Heart right ventricle (tissue), 16 donors: Measurements from ENCODE around the gene MVD. TPM values are rescaled to one million over a fixed set of nuclear protein-coding genes. Genes with fewer than 3 reads are reported as not detected.
"Not testable (repeated sequence)": the region's sequence is repeated elsewhere in the genome, so short reads cannot be mapped to it uniquely, and the experiment has no call there.

Experiments used
- ATAC-seq, 8 donors: fragments of 200-7000 bp; cut with Tn5 transposase; one replicate each; pipeline ENCODE4 v1.9.1; 2020; ENCODE audit warnings: mild to moderate bottlenecking in 8 of 8, moderate library complexity in 8 of 8, moderate number of reproducible peaks in 1 of 8
- DNase-seq, 2 donors: peaks; one replicate each; pipeline ENCODE4 v3.0.0-alpha.2; 2020
- H3K27ac ChIP-seq, 10 donors: fragments of 200-600 bp; sonication (generic) in 2 of 10; one replicate each; pipeline versions ENCODE4 v1.5.0 to v1.8.0; 2020 to 2022; ENCODE audit warnings: mild to moderate bottlenecking in 3 of 10
- H3K27me3 ChIP-seq, 7 donors: fragments of 200-600 bp; one replicate each; pipeline ENCODE4 v1.8.0; 2021 to 2022; ENCODE audit warnings: mild to moderate bottlenecking in 2 of 7
- H3K36me3 ChIP-seq, 9 donors: fragments of 200-600 bp; sonication (generic) in 1 of 9; one replicate each; pipeline versions ENCODE4 v1.5.0 to v1.8.0; 2020 to 2022; ENCODE audit warnings: mild to moderate bottlenecking in 2 of 9
- H3K4me1 ChIP-seq, 9 donors: fragments of 200-600 bp; sonication (generic) in 1 of 9; one replicate each; pipeline versions ENCODE4 v1.5.0 to v1.8.0; 2020 to 2022; ENCODE audit warnings: mild to moderate bottlenecking in 4 of 9
- H3K4me3 ChIP-seq, 10 donors: fragments of 200-600 bp; sonication (generic) in 2 of 10; one replicate each; pipeline versions ENCODE4 v1.5.0 to v1.8.0; 2020 to 2022; ENCODE audit warnings: mild to moderate bottlenecking in 7 of 10, moderate library complexity in 2 of 10
- H3K9me3 ChIP-seq, 11 donors: fragments of 200-600 bp in 10 of 11; sonication (generic) in 2 of 11; one replicate each; pipeline versions ENCODE4 v1.5.0 to v1.8.0; 2013 to 2022; ENCODE audit warnings: mild to moderate bottlenecking in 2 of 11, control low read depth in 1 of 11, moderate library complexity in 1 of 11
- WGBS, 2 donors: extraction: QIAGEN DNeasy Blood & Tissue Kit; methylation state at CpG; one replicate each; pipeline ENCODE4 v1.1.7; 2013; ENCODE audit warnings: inconsistent platforms in 1 of 2; 5-methylcytosine and 5-hydroxymethylcytosine counted together
- intact Hi-C, 10 donors: fragments of 100-400 bp; cut with DNase I; formaldehyde crosslinking; loops; one replicate each; pipeline versions ENCODE4 v1.11.1 to v1.14.2; 2022
- polyA plus RNA-seq, 2 donors: library from polyadenylated mRNA; stranded (reverse); fragments of 200-250 nt; gene quantifications; one replicate each; pipeline ENCODE4 v1.2.3, GENCODE V29; 2013
- total RNA-seq, 10 donors: library from RNA; stranded (reverse); fragmentation: NEBNext Ultra II Directional in 3 of 10; extraction: Animal tissue kit (Norgen Biotek cat#: 25700) in 3 of 10; gene quantifications; one replicate each; pipeline versions ENCODE4 v1.2.1 to v1.2.4, GENCODE V29; 2021 to 2023
- TF ChIP-seq, protein P1 (sequence below), 9 donors: fragments of 200-600 bp; sonication (generic) in 2 of 9; IDR thresholded peaks; one replicate each; pipeline versions ENCODE4 v1.5.0 to v1.8.0; 2021 to 2022; ENCODE audit warnings: antibody characterized with exemption in 9 of 9, mild to moderate bottlenecking in 5 of 9, moderate library complexity in 1 of 9
- donor health status: Arrhythmogenic right ventricular cardiomyopathy.
- donor health status: ischemic (EF 13 %, LVEDD 7.1; RV severe dilation, severe dysfunction).
- donor health status: healthy with polysubstance abuse.
- donor health status: DM: no; HTN: yes; CAD: no.
- donor health status: DM: no; HTN: no; CAD: no.
- donor health status: ischemic (EF 25% LVEDD 6.9; RV normal size, moderate dysfunction).
- donor health status: ischemic (EF 25% LVEDD 5.7; RV mildly dilated, moderate dysfunction).
- donor health status: healthy.
- donor health status: DM: yes; HTN: yes; CAD: no.
- donor health status: Ischemic cardiomyopathy.
- donor health status: ischemic (EF 35%, LVEDD 5.7; RV mildly dilated, moderate dysfunction).
- donor health status: nonischemic (EF 11% LVEDD 7.7; RV severe dilation, severe dysfunction).
- donor health status: DM: yes; HTN: yes; CAD: no.
- donor health status: PGD.
- donor health status: ischemic (EF 29% LVEDD 5.4; RV normal size, mild dysfunction).
- donor health status: nonischemic (EF 23%, LVEDD 6.1; RV moderate dilation, normal function).

The MVD gene
- total and polyA plus RNA-seq, 12 donors: 15.5 to 36.3 (median 22.2) TPM

DNA sequence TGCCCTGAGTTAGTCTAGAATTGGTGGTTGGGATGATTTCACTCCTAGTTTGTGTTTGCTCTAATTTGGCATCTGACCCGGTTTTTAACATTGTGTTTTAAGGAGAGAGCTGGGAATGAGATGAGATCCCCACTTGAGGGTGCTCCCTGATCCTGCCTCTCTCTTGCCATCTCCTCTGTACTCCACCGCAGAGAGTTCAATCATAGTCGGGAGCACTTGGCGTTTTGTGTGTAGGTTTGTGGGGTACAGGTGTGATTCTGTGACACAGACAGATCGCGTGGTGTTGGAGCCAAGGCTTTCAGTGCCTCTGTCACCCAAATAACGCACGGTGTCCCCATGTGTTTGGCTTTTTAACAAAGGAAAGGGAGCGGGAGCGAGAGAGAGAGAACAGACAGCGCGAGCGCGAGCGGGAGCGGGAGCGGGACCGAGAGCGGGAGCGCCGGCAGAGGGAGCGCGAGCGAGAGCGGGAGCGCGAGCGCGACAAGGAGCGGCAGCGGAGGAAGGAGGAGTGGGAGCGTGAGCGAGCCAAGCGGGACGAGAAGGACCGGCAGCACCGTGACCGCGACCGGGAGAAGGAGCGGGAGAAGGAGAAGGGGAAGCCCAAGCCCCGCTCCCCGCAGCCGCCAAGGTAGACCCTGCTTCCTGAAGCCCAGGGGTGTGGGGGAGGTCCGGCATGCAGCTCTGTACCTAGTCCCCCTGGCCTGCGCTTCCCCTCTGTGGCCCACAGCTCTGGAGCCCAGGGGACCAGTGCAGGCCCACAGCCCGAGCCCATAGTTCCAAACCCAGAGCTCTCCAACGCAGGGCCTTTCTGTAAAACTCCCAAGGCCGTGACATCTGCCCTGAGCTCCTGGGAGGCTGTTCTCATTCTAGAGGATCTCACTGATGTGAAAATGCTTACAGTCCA lies 51.7 kb downstream of the MVD start:
- Histone ChIP-seq H3K4me3 (no peak overlapping the region), H3K36me3 (peaks cover 0 to 91% (median 38%) of the 10 kb centered on the region in 9 donors), H3K4me1 (peaks cover 1 to 20% (median 6%) of the 10 kb centered on the region in 9 donors), H3K27ac (no peak overlapping the region), H3K9me3 (no peaks in the 10 kb centered on the region), H3K27me3 (no peaks in the 10 kb centered on the region)
- DNase-seq: no peak
- TF ChIP-seq, protein P1, sequence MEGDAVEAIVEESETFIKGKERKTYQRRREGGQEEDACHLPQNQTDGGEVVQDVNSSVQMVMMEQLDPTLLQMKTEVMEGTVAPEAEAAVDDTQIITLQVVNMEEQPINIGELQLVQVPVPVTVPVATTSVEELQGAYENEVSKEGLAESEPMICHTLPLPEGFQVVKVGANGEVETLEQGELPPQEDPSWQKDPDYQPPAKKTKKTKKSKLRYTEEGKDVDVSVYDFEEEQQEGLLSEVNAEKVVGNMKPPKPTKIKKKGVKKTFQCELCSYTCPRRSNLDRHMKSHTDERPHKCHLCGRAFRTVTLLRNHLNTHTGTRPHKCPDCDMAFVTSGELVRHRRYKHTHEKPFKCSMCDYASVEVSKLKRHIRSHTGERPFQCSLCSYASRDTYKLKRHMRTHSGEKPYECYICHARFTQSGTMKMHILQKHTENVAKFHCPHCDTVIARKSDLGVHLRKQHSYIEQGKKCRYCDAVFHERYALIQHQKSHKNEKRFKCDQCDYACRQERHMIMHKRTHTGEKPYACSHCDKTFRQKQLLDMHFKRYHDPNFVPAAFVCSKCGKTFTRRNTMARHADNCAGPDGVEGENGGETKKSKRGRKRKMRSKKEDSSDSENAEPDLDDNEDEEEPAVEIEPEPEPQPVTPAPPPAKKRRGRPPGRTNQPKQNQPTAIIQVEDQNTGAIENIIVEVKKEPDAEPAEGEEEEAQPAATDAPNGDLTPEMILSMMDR (IDR thresholded peaks at IDR 0.05): no peak
- no peak for ATAC-seq
- WGBS, 2 donors: 78 to 86% methylated on average over 49 of the region's 49 CpGs
- intact Hi-C loops: no loop called here

DNA sequence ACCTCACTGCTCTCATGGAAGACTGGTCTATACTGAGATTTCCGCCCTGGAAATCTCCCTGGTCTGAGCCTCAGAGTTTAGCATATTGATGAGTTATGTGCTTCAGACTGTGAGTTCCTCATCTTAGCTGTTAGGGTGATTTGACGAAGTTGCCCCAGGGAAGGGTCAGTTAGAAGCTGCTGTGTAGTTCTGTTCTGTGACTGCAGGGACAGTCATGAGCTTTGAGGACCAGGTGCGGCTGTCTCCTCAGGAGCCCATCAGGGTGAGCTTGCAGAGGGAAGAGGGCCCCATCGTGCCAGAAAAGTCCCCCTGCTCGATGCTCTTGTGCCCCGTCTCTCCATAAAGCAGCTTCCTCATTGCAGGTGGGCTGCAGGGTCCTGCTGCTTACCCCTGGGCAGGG lies 52.8 kb downstream of the MVD start:
- DNase-seq (no peak), ATAC-seq (no peak)
- H3K36me3 ChIP-seq: peaks cover 0 to 95% (median 38%) of the 10 kb centered on the region in 9 donors
- H3K4me1 ChIP-seq: peaks cover 0 to 16% (median 3%) of the 10 kb centered on the region in 9 donors
- H3K27me3 ChIP-seq: no peaks in the 10 kb centered on the region
- H3K27ac ChIP-seq: no peak overlapping the region
- no peaks in the 10 kb centered on the region for H3K9me3 ChIP-seq
- no peak overlapping the region for H3K4me3 ChIP-seq
- WGBS, 2 donors: 91 to 95% methylated on average over 6 of the region's 6 CpGs
- intact Hi-C loops: no loop called here
- TF ChIP-seq, protein P1 (IDR thresholded peaks at IDR 0.05): no peak

DNA sequence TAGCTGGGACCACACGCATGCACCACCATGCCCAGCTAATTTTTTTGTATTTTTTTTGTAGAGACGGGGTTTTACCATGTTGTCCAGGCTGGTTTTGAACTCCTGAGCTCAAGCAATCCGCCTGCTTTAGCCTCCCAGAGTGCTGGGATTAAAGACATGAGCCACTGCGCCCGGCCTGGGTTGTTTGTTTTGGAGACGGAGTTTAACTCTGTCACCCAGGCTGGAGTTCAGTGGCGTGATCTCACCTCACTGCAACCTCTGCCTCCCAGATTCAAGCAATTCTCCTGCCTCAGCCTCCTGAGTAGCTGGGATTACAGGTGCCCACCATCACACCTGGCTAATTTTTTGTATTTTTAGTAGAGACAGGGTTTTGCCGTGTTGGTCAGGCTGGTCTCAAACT lies 53.5 kb downstream of the MVD start:
- WGBS, 2 donors: 95 to 97% methylated on average over 8 of the region's 8 CpGs
- ATAC-seq, H3K27me3 ChIP-seq, H3K9me3 ChIP-seq, intact Hi-C loops, H3K27ac ChIP-seq, DNase-seq, H3K4me3 ChIP-seq: not testable (repeated sequence)
- peaks cover 0 to 99% (median 38%) of the 10 kb centered on the region in 9 donors for H3K36me3 ChIP-seq
- H3K4me1 ChIP-seq: peaks cover 0 to 15% (median 0%) of the 10 kb centered on the region in 9 donors

DNA sequence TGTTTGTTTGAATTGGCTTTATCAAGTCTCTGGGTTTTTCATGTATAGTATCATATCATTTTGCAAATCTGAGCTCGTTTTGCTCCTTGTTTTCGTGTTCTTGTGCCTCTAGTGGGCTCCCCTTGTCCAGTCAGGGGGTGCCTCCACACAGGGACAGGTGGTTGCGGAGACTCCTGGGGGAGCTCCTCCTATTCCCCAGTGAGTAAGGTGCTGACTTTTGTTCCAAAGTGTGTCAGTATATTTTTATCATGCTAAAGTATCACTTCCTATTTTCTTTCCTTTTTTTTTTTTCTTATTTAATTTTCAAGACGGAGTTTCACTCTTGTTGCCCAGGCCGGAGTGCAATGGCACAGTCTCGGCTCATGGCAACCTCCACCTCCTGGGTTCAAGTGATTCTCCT lies 54.8 kb downstream of the MVD start:
- H3K36me3 ChIP-seq: peaks cover 0 to 98% (median 38%) of the 10 kb centered on the region in 9 donors
- TF ChIP-seq, protein P1 (IDR thresholded peaks at IDR 0.05): no peak
- WGBS, 2 donors: 92 to 94% methylated on average over 6 of the region's 6 CpGs
- ATAC-seq: no peak
- no peak overlapping the region for H3K27ac ChIP-seq
- intact Hi-C loops: no loop called here
- peaks cover 0 to 11% (median 0%) of the 10 kb centered on the region in 9 donors for H3K4me1 ChIP-seq
- H3K27me3 ChIP-seq: no peaks in the 10 kb centered on the region
- no peak overlapping the region for H3K4me3 ChIP-seq
- H3K9me3 ChIP-seq: no peaks in the 10 kb centered on the region
- DNase-seq: no peak
